GM12874 (cell line): Measurements from ENCODE around the gene GJA5.

Experiments
- CTCF ChIP-seq: IDR thresholded peaks from 2 replicates; pipeline ENCODE4 v1.5.1; 2011; ENCODE audit warnings: low read depth, mild to moderate bottlenecking, control low read depth, low read length, moderate library complexity; ENCODE audit not compliant: insufficient read depth

Gene GJA5

GRCh38 chr1:147751346-147751745, 9.1 kb downstream of the GJA5 start:
- TF ChIP-seq CTCF: no peak

- no peak for TF ChIP-seq CTCF
Observed at GRCh38 chr1:147750618-147751217, 9.7 kb downstream of the GJA5 start.

- TF ChIP-seq CTCF: no peak
Observed at GRCh38 chr1:147749792-147750191, 10.6 kb downstream of the GJA5 start.

- TF ChIP-seq CTCF: no peak
Observed at GRCh38 chr1:147748676-147749350, 11.6 kb downstream of the GJA5 start.

- TF ChIP-seq CTCF: no peak
Observed at GRCh38 chr1:147747966-147748365, 12.4 kb downstream of the GJA5 start.

- TF ChIP-seq CTCF: no peak
Observed at GRCh38 chr1:147745271-147745670, 15.1 kb downstream of the GJA5 start.

- no peak for TF ChIP-seq CTCF
Observed at GRCh38 chr1:147741065-147741464, 19.3 kb downstream of the GJA5 start.
